Fibroblast of lung (primary cell): ENCODE results near the gene SC5D. TPM values are rescaled to one million over a fixed set of nuclear protein-coding genes. Genes with fewer than 3 reads are reported as not detected.

Experiments used
- DNase-seq, 2 donors: peaks; one replicate each; pipeline versions ENCODE4 v3.0.0 to v3.0.0-alpha.2; 2010; ENCODE audit warnings: low read depth in 2 of 2
- H2AFZ ChIP-seq: 2 replicates; pipeline ENCODE4 v1.5.1; 2012; ENCODE audit warnings: low read length, control low read depth, inconsistent platforms
- H3K27ac ChIP-seq: 2 replicates; pipeline ENCODE4 v1.5.1; 2011; ENCODE audit warnings: low read length, control low read depth; ENCODE audit not compliant: insufficient read depth
- H3K27me3 ChIP-seq: 2 replicates; pipeline ENCODE4 v1.5.1; 2011; ENCODE audit warnings: mild to moderate bottlenecking, low read length; ENCODE audit not compliant: control insufficient read depth, insufficient read depth
- H3K36me3 ChIP-seq: 2 replicates; pipeline ENCODE4 v1.5.1; 2011; ENCODE audit warnings: low read length; ENCODE audit not compliant: control insufficient read depth, insufficient read depth
- H3K4me1 ChIP-seq: 2 replicates; pipeline ENCODE4 v1.5.1; 2011; ENCODE audit warnings: low read length; ENCODE audit not compliant: control insufficient read depth, insufficient read depth; ENCODE audit errors: extremely low read depth
- H3K4me2 ChIP-seq: 2 replicates; pipeline ENCODE4 v1.5.1; 2011; ENCODE audit warnings: low read length, control low read depth; ENCODE audit not compliant: insufficient read depth; ENCODE audit errors: extremely low read depth
- H3K4me3 ChIP-seq, 4 experiments: fragments of 200-600 bp in 1 of 4; sonication (generic) in 1 of 4; replicated peaks in 1 of 4; 2 replicates each; pipeline ENCODE4 v1.5.1; 2011 to 2016; ENCODE audit warnings: low read length in 4 of 4, low read depth in 3 of 4, mild to moderate bottlenecking in 3 of 4, control low read depth in 2 of 4, inconsistent platforms in 1 of 4, mixed read lengths in 1 of 4; ENCODE audit not compliant: insufficient read depth in 1 of 4; ENCODE audit errors: control extremely low read depth in 1 of 4
- H3K79me2 ChIP-seq: 2 replicates; pipeline ENCODE4 v1.5.1; 2012; ENCODE audit warnings: mild to moderate bottlenecking, low read length, inconsistent platforms; ENCODE audit not compliant: control insufficient read depth, insufficient read depth
- H3K9ac ChIP-seq: 2 replicates; pipeline ENCODE4 v1.5.1; 2011; ENCODE audit warnings: mild to moderate bottlenecking, low read length, control low read depth; ENCODE audit not compliant: insufficient read depth
- H3K9me3 ChIP-seq: 2 replicates; pipeline ENCODE4 v1.5.1; 2012; ENCODE audit warnings: low read depth, low read length; ENCODE audit not compliant: control insufficient read depth, insufficient read depth
- H4K20me1 ChIP-seq: 2 replicates; pipeline ENCODE4 v1.5.1; 2011; ENCODE audit warnings: low read length; ENCODE audit not compliant: control insufficient read depth, insufficient read depth; ENCODE audit errors: extremely low read depth
- EZH2 ChIP-seq: IDR thresholded peaks from 2 replicates; pipeline ENCODE4 v1.5.1; 2012; ENCODE audit warnings: low read length, control low read depth, mild to moderate bottlenecking; ENCODE audit errors: missing control alignments
- polyA plus RNA-seq, 2 donors: library from polyadenylated mRNA; depleted of rRNA in 1 of 2; stranded (reverse) in 1 of 2; unstranded in 1 of 2; fragments of >200 nt; gene quantifications; 2 replicates each; pipeline ENCODE4 v1.2.1, GENCODE V29; 2011 to 2012; ENCODE audit warnings: missing spikeins in 1 of 2
- total RNA-seq: library from RNA; depleted of rRNA; stranded (reverse); fragments of >200 nt; gene quantifications from 2 replicates; pipeline ENCODE4 v1.2.1, GENCODE V29; 2014
- TF ChIP-seq, protein P1 (sequence below), 2 donors: IDR thresholded peaks in 1 of 2; conservative IDR thresholded peaks in 1 of 2; 1 replicate in 1 of 2; 2 replicates in 1 of 2; pipeline ENCODE4 v1.5.1; 2011 to 2012; ENCODE audit warnings: low read length in 2 of 2, control low read depth in 1 of 2, inconsistent platforms in 1 of 2, low read depth in 1 of 2, mild to moderate bottlenecking in 1 of 2

The SC5D gene
- total and polyA plus RNA-seq, 2 donors (not counting 1 experiment from before 2014, with no cell fraction given), result 102 to 112 TPM

- Histone ChIP-seq H3K4me1 (no peaks in the 10 kb centered on the region), H3K9ac (no peak overlapping the region), H3K4me3 (no peak overlapping the region), H3K27ac (no peak overlapping the region), H4K20me1 (no peaks in the 10 kb centered on the region), H3K79me2 (no peaks in the 10 kb centered on the region), H2AFZ (no peak overlapping the region), H3K27me3 (no peaks in the 10 kb centered on the region), H3K36me3 (peaks cover 2% of the 10 kb centered on the region), H3K9me3 (no peaks in the 10 kb centered on the region), H3K4me2 (no peak overlapping the region)
- no peak for DNase-seq
- no peak for TF ChIP-seq EZH2
- TF ChIP-seq, protein P1, sequence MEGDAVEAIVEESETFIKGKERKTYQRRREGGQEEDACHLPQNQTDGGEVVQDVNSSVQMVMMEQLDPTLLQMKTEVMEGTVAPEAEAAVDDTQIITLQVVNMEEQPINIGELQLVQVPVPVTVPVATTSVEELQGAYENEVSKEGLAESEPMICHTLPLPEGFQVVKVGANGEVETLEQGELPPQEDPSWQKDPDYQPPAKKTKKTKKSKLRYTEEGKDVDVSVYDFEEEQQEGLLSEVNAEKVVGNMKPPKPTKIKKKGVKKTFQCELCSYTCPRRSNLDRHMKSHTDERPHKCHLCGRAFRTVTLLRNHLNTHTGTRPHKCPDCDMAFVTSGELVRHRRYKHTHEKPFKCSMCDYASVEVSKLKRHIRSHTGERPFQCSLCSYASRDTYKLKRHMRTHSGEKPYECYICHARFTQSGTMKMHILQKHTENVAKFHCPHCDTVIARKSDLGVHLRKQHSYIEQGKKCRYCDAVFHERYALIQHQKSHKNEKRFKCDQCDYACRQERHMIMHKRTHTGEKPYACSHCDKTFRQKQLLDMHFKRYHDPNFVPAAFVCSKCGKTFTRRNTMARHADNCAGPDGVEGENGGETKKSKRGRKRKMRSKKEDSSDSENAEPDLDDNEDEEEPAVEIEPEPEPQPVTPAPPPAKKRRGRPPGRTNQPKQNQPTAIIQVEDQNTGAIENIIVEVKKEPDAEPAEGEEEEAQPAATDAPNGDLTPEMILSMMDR (conservative IDR thresholded peaks at IDR 0.05 in 1 of 2, IDR thresholded peaks at IDR 0.05 in 1 of 2; ENCODE audit: low read depth in 1 of 2, low read length in 2 of 2), result no peak
These were observed 16.2 kb downstream of the SC5D start for GRCh38 chr11:121308816-121309215.

DNA sequence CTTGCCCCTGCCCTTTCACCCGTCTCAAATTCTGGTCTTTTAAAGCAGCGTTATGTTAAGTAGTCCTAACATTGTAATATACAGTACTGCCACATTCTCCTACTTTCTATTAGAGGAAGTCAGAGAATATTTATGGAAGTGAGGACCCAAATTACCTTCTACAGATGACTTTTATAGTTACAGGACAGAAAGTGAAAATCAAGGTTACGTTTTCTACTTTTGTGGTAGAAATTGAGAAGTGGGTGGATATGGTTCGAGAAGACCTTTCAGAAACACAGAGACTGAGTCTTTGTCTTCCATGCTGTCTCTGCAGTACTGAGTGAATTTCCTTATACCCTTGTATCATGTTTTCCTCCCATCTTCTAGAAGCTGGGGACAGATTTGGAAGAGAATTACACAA lies 17.1 kb downstream of the SC5D start:
- Histone ChIP-seq H3K9me3 (no peaks in the 10 kb centered on the region), H3K4me2 (no peak overlapping the region), H3K4me1 (no peaks in the 10 kb centered on the region), H3K27me3 (no peaks in the 10 kb centered on the region), H3K79me2 (no peaks in the 10 kb centered on the region), H2AFZ (no peak overlapping the region), H3K4me3 (no peak overlapping the region), H3K36me3 (peaks cover 2% of the 10 kb centered on the region), H3K27ac (no peak overlapping the region), H4K20me1 (no peaks in the 10 kb centered on the region), H3K9ac (no peak overlapping the region)
- DNase-seq, result no peak
- TF ChIP-seq, protein P1 (conservative IDR thresholded peaks at IDR 0.05 in 1 of 2, IDR thresholded peaks at IDR 0.05 in 1 of 2; ENCODE audit: low read depth in 1 of 2, low read length in 2 of 2), result no peak
- no peak for TF ChIP-seq EZH2

DNA sequence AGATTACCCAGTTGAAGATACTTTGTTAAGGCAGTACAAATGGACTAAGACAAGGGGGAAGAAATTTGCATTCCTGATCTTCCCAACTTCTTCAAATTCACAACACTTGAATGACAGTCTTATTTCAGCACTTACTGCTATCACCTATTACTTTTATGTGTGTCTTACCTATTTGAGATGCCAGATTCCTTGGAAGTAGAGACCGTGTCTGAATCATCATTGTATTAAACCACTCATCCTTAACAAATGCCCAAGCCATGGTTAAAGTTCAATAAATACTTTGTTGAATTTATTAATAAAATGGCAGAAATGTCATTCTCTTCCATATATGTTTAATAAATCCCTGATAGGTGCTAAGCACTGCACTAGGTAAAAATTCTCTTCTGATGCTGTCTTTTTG lies 18.3 kb downstream of the SC5D start:
- Histone ChIP-seq H3K27me3 (no peaks in the 10 kb centered on the region), H3K9ac (no peak overlapping the region), H2AFZ (no peak overlapping the region), H4K20me1 (no peaks in the 10 kb centered on the region), H3K4me1 (no peaks in the 10 kb centered on the region), H3K4me3 (no peak overlapping the region), H3K27ac (no peak overlapping the region), H3K79me2 (no peaks in the 10 kb centered on the region), H3K4me2 (no peak overlapping the region), H3K9me3 (no peaks in the 10 kb centered on the region), H3K36me3 (peaks cover 2% of the 10 kb centered on the region)
- no peak for DNase-seq
- TF ChIP-seq EZH2, result no peak
- TF ChIP-seq, protein P1 (conservative IDR thresholded peaks at IDR 0.05 in 1 of 2, IDR thresholded peaks at IDR 0.05 in 1 of 2; ENCODE audit: low read depth in 1 of 2, low read length in 2 of 2), result no peak
